HG03378 (cell line): Measurements from ENCODE around the gene HOXB3.

ENCODE experiments used
- ATAC-seq: cut with Tn5 transposase; IDR thresholded peaks from one replicate; pipeline ENCODE4 v1.9.1; 2021; ENCODE audit warnings: mild to moderate bottlenecking, moderate library complexity; ENCODE audit not compliant: unreplicated experiment

HOXB3 gene

GRCh38 chr17:48626245-48627117, 36.4 kb upstream of the HOXB3 start, which contains the start of gene HOXB9:
HOXB9 (minus strand) TSS chr17:48626358; CDS start chr17:48626269, 89 bp downstream.
- ATAC-seq, result no peak

- no peak for ATAC-seq
These were observed 35.6 kb upstream of the HOXB3 start for GRCh38 chr17:48625495-48626244.

- no peak for ATAC-seq
These were observed 34.8 kb upstream of the HOXB3 start for GRCh38 chr17:48624544-48625494.

DNA sequence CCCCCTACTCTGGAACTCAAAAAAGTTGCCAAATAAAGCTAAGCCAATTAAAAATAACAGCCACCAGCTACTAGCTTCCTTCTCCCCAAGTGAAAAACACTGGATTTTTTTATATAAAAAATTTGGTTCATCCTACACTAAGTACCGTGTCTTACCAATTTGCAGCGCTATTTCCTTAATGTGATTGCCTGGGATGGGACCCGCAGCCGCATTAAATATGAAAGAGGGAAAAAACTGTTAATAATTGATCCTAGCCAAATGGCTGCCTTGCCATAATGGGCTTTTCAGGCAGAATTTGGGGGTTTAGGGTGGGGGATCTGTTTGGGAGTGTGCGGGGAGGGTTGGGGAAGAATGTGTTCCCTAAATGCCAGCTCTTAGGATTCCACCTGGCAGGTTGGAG, 34.1 kb upstream of the HOXB3 start:
- ATAC-seq, result no peak

GRCh38 chr17:48623583-48623982, 33.5 kb upstream of the HOXB3 start:
- no peak for ATAC-seq

GRCh38 chr17:48622857-48623256, 32.8 kb upstream of the HOXB3 start:
- ATAC-seq, result no peak

GRCh38 chr17:48621410-48622392, 31.7 kb upstream of the HOXB3 start:
- no peak for ATAC-seq

- no peak for ATAC-seq
These were observed 30.6 kb upstream of the HOXB3 start for GRCh38 chr17:48620461-48621139.

DNA sequence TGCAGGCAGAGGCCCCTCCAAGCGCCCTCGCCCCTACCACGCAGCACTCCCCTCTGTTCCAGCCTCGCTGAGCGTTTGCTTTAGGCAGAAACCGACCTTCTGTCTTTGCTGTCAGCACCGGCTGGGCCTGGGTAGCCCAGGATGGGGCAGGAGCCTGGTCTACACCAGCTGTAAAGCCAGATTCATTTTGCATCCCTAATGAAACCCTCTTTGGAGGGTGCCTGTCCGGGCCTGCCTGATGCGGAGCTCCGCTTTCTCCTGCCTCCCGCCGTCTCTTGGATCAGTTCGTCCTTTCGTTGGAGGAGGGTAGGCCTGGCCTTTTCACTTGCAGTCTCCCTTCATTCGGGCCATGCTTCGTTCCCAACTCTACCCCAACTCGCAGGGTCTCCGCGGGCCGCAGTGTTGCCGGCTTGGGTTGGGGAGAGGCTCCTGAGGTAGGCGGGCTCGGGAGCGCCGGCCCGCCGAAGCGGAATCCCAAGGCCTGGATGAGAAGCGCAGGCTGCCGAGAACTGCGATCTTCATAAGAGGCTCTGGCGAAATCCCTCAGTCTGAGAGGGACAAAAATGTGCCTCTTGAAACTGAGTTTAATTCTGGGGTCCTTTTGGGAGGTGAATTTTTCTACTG, 29.9 kb upstream of the HOXB3 start:
- ATAC-seq, result no peak

- ATAC-seq, result no peak
These were observed 28.3 kb upstream of the HOXB3 start for GRCh38 chr17:48618256-48618896.

DNA sequence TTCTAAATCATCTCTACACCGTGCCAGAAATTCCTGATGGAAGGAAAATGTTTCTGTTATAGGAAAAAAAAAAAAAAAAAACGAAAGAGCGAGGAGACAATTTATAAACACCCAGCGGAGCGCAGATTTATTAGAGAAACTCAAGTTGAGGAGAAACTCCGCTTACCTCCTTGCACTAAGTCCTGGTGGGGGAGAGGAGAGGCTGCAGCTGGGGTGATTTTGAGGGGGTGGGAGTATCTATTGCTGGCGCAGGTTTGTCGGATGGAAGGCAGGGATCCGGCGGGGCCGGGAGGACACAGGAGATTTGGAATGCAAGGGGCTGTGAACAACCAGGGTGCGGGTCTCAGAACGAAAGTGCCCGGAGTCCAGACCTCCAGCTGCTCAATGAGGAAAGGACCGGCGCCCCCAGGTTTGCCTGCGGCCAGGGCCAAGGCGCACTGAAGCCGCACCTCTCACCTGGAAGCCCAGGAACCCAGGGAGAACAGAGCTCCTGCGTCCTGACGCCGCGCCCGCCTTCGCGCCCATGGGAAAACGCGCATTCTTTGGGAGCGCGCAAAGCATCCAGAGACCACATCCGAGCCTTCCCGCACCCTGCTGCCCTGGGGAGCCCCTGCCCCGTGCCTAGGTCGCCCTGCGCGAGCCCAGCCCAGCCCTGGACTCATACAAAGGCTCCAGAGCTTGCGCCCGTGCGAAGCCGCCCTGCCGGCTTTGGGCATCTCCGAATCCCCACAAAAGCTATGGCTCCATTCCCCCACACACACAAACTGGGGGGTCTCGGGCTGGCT, 27.6 kb upstream of the HOXB3 start:
- no peak for ATAC-seq

- no peak for ATAC-seq
These were observed 26.9 kb upstream of the HOXB3 start for GRCh38 chr17:48616717-48617470.

DNA sequence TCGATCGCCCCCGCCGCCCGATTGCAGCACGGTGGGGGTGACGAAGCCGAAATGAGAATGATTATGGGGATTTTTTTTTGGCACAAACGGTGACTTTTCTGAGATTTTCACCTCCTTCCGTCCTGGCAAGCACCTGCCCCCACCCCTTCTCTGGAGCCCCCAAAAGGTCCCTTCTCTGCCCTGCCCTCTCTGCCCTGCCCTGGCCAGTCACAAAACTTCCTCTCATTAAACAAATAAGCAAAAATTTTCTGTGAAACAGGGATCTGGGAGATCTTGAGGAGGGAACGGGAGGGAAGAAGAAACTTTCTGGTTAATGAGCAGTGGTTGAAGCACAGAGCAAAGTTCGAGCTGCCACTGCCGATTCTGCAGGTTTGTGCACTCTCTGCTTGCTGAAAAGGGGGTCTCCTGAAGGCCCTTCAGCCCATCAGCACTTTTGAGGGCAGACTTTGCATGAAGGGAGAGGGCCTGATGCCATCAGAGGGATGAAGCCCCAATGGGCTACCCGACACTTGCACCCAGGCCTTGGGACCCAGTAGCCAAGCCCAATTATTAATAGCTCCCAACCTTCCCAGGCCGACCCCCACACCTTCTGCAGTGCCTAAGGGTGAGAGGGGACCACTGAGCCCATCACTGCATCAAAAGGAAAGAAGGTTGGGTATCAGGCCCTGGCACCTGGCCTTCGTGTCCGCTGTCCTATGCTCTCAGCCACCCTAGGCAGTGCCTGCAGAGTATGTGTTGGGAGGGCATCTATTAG, 26.1 kb upstream of the HOXB3 start:
- no peak for ATAC-seq

GRCh38 chr17:48615047-48615962, 25.3 kb upstream of the HOXB3 start, which contains the start of gene HOXB8:
HOXB8 (minus strand) TSS chr17:48615292; CDS start chr17:48614704, 588 bp downstream.
- no peak for ATAC-seq
